DMS153 treated with DMSO at 0.1 percent for 48 hours (cell line): ENCODE measurements around the gene ZNF24.
A peak's percentile ranks its signal among the peaks of the same experiment; 100 is the strongest.

ENCODE experiments used
- DNase-seq: peaks from one replicate; lab custom pipeline; 2025; ENCODE audit not compliant: unreplicated experiment; lab: John Stamatoyannopoulos, UW

ZNF24 gene

DNA sequence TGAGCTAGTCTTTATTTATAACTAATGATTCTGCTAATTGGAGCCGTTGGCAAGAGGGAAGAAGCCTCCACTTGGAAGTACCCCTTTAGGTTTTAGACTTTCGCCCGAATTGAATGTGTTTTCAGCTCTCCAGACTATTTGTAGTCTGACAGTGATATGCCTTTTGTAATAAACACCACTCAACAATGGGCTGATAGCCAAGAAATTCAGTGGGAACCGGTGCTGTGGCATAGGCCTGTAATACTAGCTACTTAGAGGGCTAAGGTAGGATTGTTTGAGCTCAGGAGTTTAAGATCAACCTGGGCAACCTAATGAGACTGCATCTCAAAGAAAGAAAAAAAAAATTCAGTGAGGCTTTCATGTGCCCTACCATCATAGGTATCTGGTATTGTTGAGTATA, 40.6 kb downstream of the ZNF24 start:
- no peak for DNase-seq

DNA sequence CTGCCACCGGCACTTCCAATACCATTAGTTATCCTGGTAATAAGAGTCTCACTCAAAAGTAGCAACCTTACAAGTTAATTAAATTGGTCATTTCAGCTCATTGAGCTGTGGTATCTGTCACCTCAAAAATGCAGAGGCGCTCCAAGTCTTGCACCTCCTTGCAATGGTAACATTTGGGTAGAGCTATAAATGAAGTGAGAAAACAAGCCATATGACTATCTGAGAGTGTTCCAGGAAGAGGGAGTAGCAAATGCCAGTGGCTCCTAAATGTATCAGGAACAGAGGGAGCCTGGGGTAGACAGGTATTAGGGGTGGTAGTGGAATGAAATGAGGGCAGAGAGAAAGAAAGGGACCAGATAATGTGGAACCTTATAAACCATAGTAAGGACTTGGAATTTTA, 48.2 kb downstream of the ZNF24 start:
- no peak for DNase-seq

DNA sequence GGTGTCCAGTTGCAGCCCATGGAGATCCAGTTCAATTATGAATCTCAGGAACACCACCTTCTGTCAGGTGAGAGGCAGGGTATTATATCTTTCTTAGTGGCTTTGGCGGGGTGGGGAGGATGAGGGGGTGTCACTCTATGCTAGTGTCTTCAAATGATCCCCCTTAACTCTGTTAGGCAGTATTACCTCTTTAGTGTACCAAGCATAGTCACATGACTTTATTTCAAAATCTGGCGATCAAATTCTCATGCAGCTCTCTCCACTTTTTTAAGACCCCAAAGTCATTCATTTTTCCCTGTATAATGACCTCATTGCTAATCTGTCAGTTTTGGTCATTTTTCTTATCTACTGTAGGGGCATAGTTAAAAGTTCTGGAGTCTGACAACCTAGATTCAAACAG, 53.1 kb downstream of the ZNF24 start:
- DNase-seq, result no peak

DNA sequence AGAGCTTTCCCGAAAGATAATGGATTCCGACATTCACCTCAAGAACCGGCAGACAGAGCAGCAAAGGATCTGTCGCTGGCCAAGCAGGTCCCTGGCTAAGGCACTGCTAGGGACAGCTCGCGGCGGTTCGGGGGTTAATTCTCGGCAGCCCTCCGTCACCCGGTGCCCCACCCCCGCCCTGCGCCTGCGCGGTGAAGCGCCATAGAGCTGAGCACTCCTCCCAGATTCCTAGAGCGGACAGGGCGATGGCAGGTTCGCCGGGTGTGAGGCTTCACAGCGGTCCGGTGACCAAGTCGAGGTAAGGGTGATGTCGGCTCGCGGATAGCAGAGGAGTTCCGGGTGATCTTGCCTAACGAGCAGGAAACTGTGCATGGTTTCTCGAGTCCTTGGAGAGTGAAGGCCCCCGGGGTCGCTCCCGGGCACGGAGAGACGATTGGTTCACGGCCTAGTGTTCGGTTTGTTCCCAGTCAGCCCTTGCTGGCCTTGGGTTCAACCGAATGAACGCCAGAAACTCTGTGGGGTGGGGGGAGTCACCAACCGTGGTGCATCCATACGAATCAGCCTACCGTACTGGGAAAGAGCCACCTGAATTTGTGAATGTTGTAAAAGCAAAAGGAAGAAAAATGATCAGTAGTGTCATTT, 54.0 kb downstream of the ZNF24 start, which contains the start of gene ZSCAN30:
TSS of gene ZSCAN30 (minus strand) at position 136 of the 642 bp plus-strand sequence. CDS start 25,877 bp downstream, outside the sequence.
- DNase-seq, result peak; percentile 93

DNA sequence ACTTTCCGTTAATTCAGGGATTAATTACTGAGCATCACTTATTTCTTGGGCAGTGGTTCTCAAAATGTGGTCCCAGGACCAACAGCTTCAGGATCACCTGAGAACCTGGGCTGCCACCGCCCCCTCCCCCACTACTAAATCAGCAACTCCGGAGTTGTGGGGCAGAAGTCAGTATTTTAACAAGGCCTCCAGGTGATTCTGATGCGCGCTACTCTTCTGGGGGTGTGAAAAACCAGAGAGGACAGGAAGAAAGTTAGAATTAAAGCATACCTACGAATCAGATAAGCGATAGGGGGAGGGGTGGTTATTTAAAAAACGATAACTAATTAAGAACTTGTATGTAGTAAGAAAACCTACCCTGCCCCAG, 54.5 kb downstream of the ZNF24 start:
- DNase-seq, result no peak

DNA sequence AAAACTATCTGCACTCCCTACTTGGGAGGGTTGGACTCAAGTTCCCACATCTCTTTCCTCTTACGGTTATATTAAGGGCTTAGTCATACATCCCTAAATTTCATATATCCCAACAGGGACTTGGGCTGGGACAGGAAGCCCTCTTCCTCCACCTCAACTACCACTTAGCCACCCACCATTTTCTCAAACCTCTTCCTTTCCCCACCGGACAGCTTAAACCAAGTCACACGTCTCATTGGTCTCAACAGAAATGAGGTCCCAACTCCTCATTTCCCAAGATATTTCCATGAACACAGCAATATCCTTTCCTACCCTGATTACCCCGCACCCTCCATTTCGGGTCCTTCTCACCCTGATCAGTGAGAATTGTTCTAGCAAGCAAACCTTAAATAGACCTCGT, 54.9 kb downstream of the ZNF24 start:
- no peak for DNase-seq

DNA sequence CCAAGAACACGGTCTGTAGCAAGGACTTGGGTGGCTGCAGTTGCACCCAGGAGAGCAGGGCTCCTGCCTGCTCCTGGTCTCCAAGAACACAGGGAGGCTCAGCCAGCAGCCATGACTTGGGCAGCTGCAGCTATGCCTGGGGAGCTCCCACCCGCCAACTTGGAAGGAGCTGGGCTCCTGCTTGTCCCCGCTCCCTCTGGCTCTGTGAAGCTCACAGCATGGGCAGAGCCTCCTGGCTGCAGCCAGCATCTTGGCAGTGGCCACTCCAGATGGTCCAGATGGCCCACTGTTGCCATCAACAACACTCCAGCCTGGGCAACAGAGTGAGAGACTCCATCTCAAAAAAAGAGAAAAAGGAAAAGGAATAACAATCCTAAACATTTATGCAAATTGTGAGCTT, 59.4 kb downstream of the ZNF24 start:
- no peak for DNase-seq

DNA sequence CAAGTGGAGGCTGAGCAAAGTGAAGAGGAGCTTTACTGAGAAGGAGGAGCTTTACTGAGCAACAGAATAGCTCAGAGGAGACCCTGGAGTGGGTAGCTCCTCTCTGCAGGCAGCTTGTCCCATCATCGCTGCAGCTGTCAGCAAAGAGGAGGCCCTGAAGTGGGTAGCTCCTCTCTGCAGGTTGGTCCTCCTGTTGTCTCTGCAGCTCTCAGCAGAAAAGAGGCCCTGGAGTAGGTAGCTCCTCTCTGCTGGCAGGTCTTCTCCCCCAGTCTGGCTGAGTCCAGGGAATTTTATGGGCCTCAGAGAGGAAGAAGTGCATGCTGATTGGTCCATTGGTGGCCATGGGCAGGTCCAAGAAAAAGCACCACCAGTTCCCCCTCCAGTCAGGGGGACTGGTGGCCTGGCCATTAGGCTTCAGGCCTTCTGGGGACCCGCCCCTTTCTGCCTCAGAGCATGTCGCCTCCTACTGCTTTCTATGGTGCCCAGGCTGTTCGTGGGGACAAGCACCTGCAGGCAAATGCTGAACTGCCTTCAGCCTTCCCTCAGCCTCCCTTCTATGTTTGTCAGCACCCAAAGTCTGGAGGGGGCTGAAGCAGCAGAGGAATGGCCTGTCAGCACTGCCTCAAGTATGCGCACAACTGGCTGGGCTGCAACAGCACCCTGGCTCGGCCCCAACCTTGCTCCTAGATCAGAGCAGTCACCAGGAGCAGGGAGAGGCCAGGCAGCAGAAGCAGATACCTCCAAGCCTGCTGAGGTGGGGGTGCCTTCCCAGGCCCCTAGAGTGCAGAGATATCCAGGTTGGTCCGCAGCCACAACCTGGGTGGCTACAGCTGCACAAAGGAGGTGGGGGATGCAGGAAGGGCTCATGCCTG, 60.1 kb downstream of the ZNF24 start:
- DNase-seq, result no peak

DNA sequence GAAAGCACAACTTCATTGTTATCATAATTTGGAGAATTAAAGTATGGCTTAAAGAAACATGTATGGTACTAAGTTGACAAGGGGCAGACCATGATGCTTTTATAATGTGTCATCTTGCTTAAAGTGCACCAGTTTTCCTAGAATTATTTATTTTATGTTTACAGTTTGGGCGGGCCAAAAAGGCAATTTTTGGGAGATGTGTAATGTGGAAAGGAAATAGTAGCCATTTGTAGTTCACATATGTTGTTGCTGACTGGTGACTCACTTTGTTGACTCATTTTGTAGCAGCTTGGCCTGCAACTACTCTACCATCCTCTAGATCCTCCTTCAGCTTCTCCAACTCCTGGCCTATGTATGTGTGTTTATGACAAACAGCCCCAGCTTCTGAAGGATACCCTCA, 61.9 kb downstream of the ZNF24 start:
- DNase-seq, result no peak
